ENCODE measurements around the gene ARHGEF1. TPM values are rescaled to one million over a fixed set of nuclear protein-coding genes. Genes with fewer than 3 reads are reported as not detected.

Gene ARHGEF1
- total and polyA plus RNA-seq, 7 experiments from 2014 or later, result 184 to 1,236 (median 1,084) TPM

DNA sequence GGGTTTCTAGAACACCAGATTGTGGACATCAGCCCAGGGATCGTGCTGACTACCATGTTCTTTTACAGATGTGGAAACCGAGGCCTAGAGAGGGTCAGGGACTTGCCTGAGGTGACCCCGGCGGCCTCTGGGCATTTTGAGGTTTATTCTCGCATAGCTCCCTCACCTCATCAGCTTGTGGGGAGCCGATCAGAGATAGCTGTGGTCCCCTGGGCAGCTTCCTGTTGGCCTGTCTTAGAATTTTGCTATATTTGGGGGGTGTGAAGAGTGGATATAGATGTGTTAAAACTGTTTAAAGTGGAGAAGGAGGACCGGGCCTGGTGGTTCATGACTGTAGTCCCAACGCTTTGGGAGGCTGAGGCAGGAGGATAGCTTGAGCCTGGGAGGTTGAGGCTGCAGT lies 6.9 kb downstream of the ARHGEF1 start:
- Histone ChIP-seq H3K27me3 (ENCODE audit: control insufficient read depth in 2 of 2, insufficient read depth in 2 of 2, low read length in 2 of 2) (no peaks in the 10 kb centered on the region), H3K27ac (ENCODE audit: low read depth, low read length) (peak overlapping the region; percentile 84), H3K4me1 (ENCODE audit: control insufficient read depth in 2 of 2, insufficient read depth in 2 of 2, low read length in 2 of 2) (peaks cover 58 to 67% of the 10 kb centered on the region in 2 donors), H3K4me3 (ENCODE audit: low read length) (no peak overlapping the region), H3K9me3 (ENCODE audit: control insufficient read depth in 2 of 3, low read length in 3 of 3) (no peaks in the 10 kb centered on the region), H3K36me3 (ENCODE audit: control insufficient read depth in 2 of 3, insufficient read depth in 3 of 3, low read length in 3 of 3) (peaks cover 20 to 57% (median 28%) of the 10 kb centered on the region in 3 experiments)
- ATAC-seq, result no peak
- peak overlapping the region; percentile 11 to 100 (median 98) for H3K4me3 Mint-ChIP-seq
- POLR2A ChIA-PET, result interaction anchor here (0.6 to 13.3 kb wide), 8 partner anchors 9 to 69 kb away, joined by 3 to 565 read pairs (median 94); partner anchors contain the start of genes CD79A, ERFL, RABAC1 and RPS19
- no peaks in the 10 kb centered on the region for H3K9me3 Mint-ChIP-seq
- no peak for DNase-seq
- no peaks in the 10 kb centered on the region for H3K27me3 Mint-ChIP-seq
- CTCF ChIA-PET, result interaction anchor here (0.9 to 9.0 kb wide), 2 partner anchors 16 to 42 kb away, joined by 3 to 151 read pairs; partner anchors contain the start of gene CD79A
- H3K4me1 Mint-ChIP-seq, result peaks cover 43 to 69% (median 58%) of the 10 kb centered on the region in 7 donors
- intact Hi-C loops (cut with micrococcal nuclease), result loop anchor here (10.0 kb wide), 5 partner anchors 185 to 395 kb away; partner anchors contain the start of genes GRIK5 (in 2 of the 2), ZNF574 (in 2 of the 2), DEDD2 (in 1 of the 2) and GSK3A (in 1 of the 2)
- peaks cover 10 to 44% (median 33%) of the 10 kb centered on the region in 5 donors for H3K36me3 Mint-ChIP-seq
- peak overlapping the region; percentile 87 to 99 (median 98) for H3K27ac Mint-ChIP-seq

DNA sequence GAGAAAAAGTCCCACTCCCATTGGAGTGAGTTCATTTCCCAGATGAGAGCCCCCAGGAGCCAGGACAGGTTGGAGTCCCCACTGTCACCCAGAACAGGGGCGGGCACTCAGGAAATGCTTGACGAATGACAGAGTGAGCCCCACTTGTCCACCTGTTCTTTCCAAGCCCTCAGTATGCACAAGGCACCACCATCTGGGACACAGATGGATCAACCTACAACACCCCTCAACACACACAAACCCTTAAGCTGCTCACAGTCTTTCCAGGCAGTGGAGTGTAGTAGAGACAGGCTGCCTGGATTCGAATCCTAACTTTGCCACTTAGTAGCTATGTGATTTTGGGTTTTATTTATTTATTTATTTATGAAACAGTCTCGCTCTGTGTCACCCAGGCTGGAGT lies 8.0 kb downstream of the ARHGEF1 start:
- H3K27ac ChIP-seq (ENCODE audit: low read depth, low read length), result peak overlapping the region; percentile 62
- ChIA-PET CTCF (interaction anchor here (0.6 to 9.0 kb wide), 6 partner anchors 12 to 331 kb away, joined by 3 to 151 read pairs (median 3); partner anchors contain the start of genes CD79A and RPS19), POLR2A (interaction anchor here (0.8 to 13.3 kb wide), 7 partner anchors 10 to 68 kb away, joined by 3 to 565 read pairs (median 106); partner anchors contain the start of genes CD79A, ERFL, RABAC1 and RPS19)
- ATAC-seq (no peak), DNase-seq (no peak)
- Mint-ChIP-seq H3K4me3 (peak overlapping the region in 4 of 10 donors; percentile 19 to 100 (median 95)), H3K4me1 (peaks cover 43 to 76% (median 56%) of the 10 kb centered on the region in 7 donors), H3K27ac (peak overlapping the region in 7 of 9 donors; percentile 77 to 99 (median 91)), H3K9me3 (no peaks in the 10 kb centered on the region), H3K27me3 (no peaks in the 10 kb centered on the region), H3K36me3 (peaks cover 13 to 44% (median 37%) of the 10 kb centered on the region in 5 donors)
- intact Hi-C loops (cut with micrococcal nuclease), result no loop called here
- H3K9me3 ChIP-seq (ENCODE audit: control insufficient read depth in 2 of 3, low read length in 3 of 3), result no peaks in the 10 kb centered on the region
- no peak overlapping the region for H3K4me3 ChIP-seq (ENCODE audit: low read length)
- H3K4me1 ChIP-seq (ENCODE audit: control insufficient read depth in 2 of 2, insufficient read depth in 2 of 2, low read length in 2 of 2), result peaks cover 69 to 73% of the 10 kb centered on the region in 2 donors
- H3K36me3 ChIP-seq (ENCODE audit: control insufficient read depth in 2 of 3, insufficient read depth in 3 of 3, low read length in 3 of 3), result peaks cover 27 to 68% (median 36%) of the 10 kb centered on the region in 3 experiments
- no peaks in the 10 kb centered on the region for H3K27me3 ChIP-seq (ENCODE audit: control insufficient read depth in 2 of 2, insufficient read depth in 2 of 2, low read length in 2 of 2)

DNA sequence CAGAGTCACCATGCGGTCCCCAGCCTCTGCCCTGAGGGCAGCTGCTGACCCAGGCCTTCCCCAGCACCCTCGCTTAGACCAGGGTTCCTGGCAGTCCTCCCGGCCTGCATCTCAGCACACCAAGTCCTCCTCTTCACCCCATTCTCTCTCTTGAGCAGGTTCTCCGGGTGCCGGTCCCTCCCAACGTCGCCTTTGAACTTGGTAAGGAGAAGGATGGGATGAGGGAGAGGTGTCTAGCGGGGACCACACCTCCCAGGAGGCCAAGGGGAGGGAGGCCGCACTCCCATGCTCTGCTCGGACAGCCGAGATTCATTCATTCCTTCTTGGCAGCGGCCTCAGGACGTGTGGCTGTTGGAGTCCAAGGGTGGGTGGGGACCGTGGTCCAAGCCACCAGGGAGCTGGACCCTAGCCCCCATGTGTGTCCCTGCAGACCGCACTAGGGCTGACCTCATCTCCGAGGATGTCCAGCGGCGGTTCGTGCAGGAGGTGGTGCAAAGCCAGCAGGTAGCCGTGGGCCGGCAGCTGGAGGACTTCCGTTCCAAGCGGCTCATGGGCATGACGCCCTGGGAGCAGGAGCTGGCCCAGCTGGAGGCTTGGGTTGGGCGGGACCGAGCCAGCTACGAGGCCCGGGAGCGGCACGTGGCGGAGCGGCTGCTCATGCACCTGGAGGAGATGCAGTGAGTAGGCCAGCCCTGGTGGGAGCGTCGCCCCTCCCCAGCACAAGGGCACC lies 9.4 kb downstream of the ARHGEF1 start:
- H3K27ac Mint-ChIP-seq, result peak overlapping the region in 8 of 9 donors; percentile 16 to 99 (median 91)
- H3K4me1 Mint-ChIP-seq, result peaks cover 37 to 81% (median 53%) of the 10 kb centered on the region in 7 donors
- Histone ChIP-seq H3K4me3 (ENCODE audit: low read length) (no peak overlapping the region), H3K27me3 (ENCODE audit: control insufficient read depth in 2 of 2, insufficient read depth in 2 of 2, low read length in 2 of 2) (no peaks in the 10 kb centered on the region), H3K4me1 (ENCODE audit: control insufficient read depth in 2 of 2, insufficient read depth in 2 of 2, low read length in 2 of 2) (peaks cover 69 to 77% of the 10 kb centered on the region in 2 donors), H3K36me3 (ENCODE audit: control insufficient read depth in 2 of 3, insufficient read depth in 3 of 3, low read length in 3 of 3) (peaks cover 30 to 73% (median 47%) of the 10 kb centered on the region in 3 experiments), H3K27ac (ENCODE audit: low read depth, low read length) (peak overlapping the region; percentile 62), H3K9me3 (ENCODE audit: control insufficient read depth in 2 of 3, low read length in 3 of 3) (no peaks in the 10 kb centered on the region)
- no peaks in the 10 kb centered on the region for H3K9me3 Mint-ChIP-seq
- intact Hi-C loops (cut with micrococcal nuclease), result no loop called here
- ChIA-PET CTCF (interaction anchor here (1.2 to 9.0 kb wide), 2 partner anchors 19 to 33 kb away, joined by 4 to 151 read pairs; partner anchors contain the start of gene CD79A), POLR2A (interaction anchor here (1.0 to 13.3 kb wide), 8 partner anchors 8 to 66 kb away, joined by 3 to 565 read pairs (median 94); partner anchors contain the start of genes CD79A, ERFL and RPS19)
- H3K36me3 Mint-ChIP-seq, result peaks cover 8 to 34% (median 24%) of the 10 kb centered on the region in 5 donors
- H3K4me3 Mint-ChIP-seq, result peak overlapping the region in 3 of 10 donors; percentile 51 to 85 (median 73)
- no peak for ATAC-seq
- no peaks in the 10 kb centered on the region for H3K27me3 Mint-ChIP-seq
- no peak for DNase-seq

GRCh38 chr19:41893899-41894298 lies 10.9 kb downstream of the ARHGEF1 start:
- peaks cover 34 to 89% (median 47%) of the 10 kb centered on the region in 3 experiments for H3K36me3 ChIP-seq (ENCODE audit: control insufficient read depth in 2 of 3, insufficient read depth in 3 of 3, low read length in 3 of 3)
- no peaks in the 10 kb centered on the region for H3K27me3 ChIP-seq (ENCODE audit: control insufficient read depth in 2 of 2, insufficient read depth in 2 of 2, low read length in 2 of 2)
- POLR2A ChIA-PET, result no interaction called here
- H3K36me3 Mint-ChIP-seq, result peaks cover 3 to 37% (median 27%) of the 10 kb centered on the region in 5 donors
- H3K27ac ChIP-seq (ENCODE audit: low read depth, low read length), result peak overlapping the region; percentile 67
- peak in 2 of 9 donors; percentile 25 to 31 for DNase-seq
- peak; percentile 47 for ATAC-seq
- H3K4me3 ChIP-seq (ENCODE audit: low read length), result no peak overlapping the region
- intact Hi-C loops (cut with micrococcal nuclease), result no loop called here
- H3K27me3 Mint-ChIP-seq, result no peaks in the 10 kb centered on the region
- H3K27ac Mint-ChIP-seq, result peak overlapping the region; percentile 78 to 97 (median 89)
- peak overlapping the region in 9 of 10 donors; percentile 18 to 77 (median 66) for H3K4me3 Mint-ChIP-seq
- no peaks in the 10 kb centered on the region for H3K9me3 ChIP-seq (ENCODE audit: control insufficient read depth in 2 of 3, low read length in 3 of 3)
- H3K4me1 Mint-ChIP-seq, result peaks cover 39 to 85% (median 58%) of the 10 kb centered on the region in 7 donors
- CTCF ChIA-PET, result no interaction called here
- no peaks in the 10 kb centered on the region for H3K9me3 Mint-ChIP-seq
- peaks cover 60 to 78% of the 10 kb centered on the region in 2 donors for H3K4me1 ChIP-seq (ENCODE audit: control insufficient read depth in 2 of 2, insufficient read depth in 2 of 2, low read length in 2 of 2)

GRCh38 chr19:41894350-41894749 lies 11.4 kb downstream of the ARHGEF1 start:
- POLR2A ChIA-PET, result interaction anchor here (0.6 to 1.7 kb wide), 6 partner anchors 10 to 32 kb away, joined by 4 to 7 read pairs (median 4); no protein-coding TSS in a partner anchor
- no peak for DNase-seq
- H3K27ac Mint-ChIP-seq, result peak overlapping the region; percentile 49 to 97 (median 88)
- peaks cover 31 to 90% (median 43%) of the 10 kb centered on the region in 3 experiments for H3K36me3 ChIP-seq (ENCODE audit: control insufficient read depth in 2 of 3, insufficient read depth in 3 of 3, low read length in 3 of 3)
- no peaks in the 10 kb centered on the region for H3K9me3 Mint-ChIP-seq
- CTCF ChIA-PET, result interaction anchor here (1.3 kb wide), 1 partner anchor 17 kb away, joined by 3 read pairs; no protein-coding TSS in a partner anchor
- no peak overlapping the region for H3K4me3 ChIP-seq (ENCODE audit: low read length)
- H3K36me3 Mint-ChIP-seq, result peaks cover 7 to 37% (median 32%) of the 10 kb centered on the region in 5 donors
- no peak for ATAC-seq
- no peaks in the 10 kb centered on the region for H3K27me3 Mint-ChIP-seq
- peak overlapping the region in 6 of 10 donors; percentile 26 to 77 (median 51) for H3K4me3 Mint-ChIP-seq
- no peaks in the 10 kb centered on the region for H3K9me3 ChIP-seq (ENCODE audit: control insufficient read depth in 2 of 3, low read length in 3 of 3)
- no peaks in the 10 kb centered on the region for H3K27me3 ChIP-seq (ENCODE audit: control insufficient read depth in 2 of 2, insufficient read depth in 2 of 2, low read length in 2 of 2)
- H3K27ac ChIP-seq (ENCODE audit: low read depth, low read length), result peak overlapping the region; percentile 67
- intact Hi-C loops (cut with micrococcal nuclease), result no loop called here
- peaks cover 56 to 74% of the 10 kb centered on the region in 2 donors for H3K4me1 ChIP-seq (ENCODE audit: control insufficient read depth in 2 of 2, insufficient read depth in 2 of 2, low read length in 2 of 2)
- H3K4me1 Mint-ChIP-seq, result peaks cover 39 to 85% (median 58%) of the 10 kb centered on the region in 7 donors

Data from naive thymus-derived CD4-positive, alpha-beta T cell (primary cell).